Measurements from ENCODE around the gene CPT1C.
A peak's percentile ranks its signal among the peaks of the same experiment; 100 is the strongest.

Gene CPT1C

GRCh38 chr19:49752701-49753100 is 61.8 kb downstream of the CPT1C start:
- Histone ChIP-seq H3K27me3 (ENCODE audit: insufficient read depth, low read length) (no peaks in the 10 kb centered on the region), H3K36me3 (ENCODE audit: control insufficient read depth in 1 of 2, insufficient read depth in 2 of 2, low read length in 2 of 2) (peaks cover 0 to 3% of the 10 kb centered on the region in 2 experiments), H3K4me1 (ENCODE audit: control insufficient read depth in 1 of 2, insufficient read depth in 2 of 2, low read length in 2 of 2) (peaks cover 2 to 3% of the 10 kb centered on the region in 2 experiments), H3K9ac (ENCODE audit: low read length) (no peak overlapping the region), H2BK12ac (ENCODE audit: low read length) (no peak overlapping the region), H3K4ac (ENCODE audit: low read depth, low read length) (no peak overlapping the region), H2BK5ac (ENCODE audit: low read depth, low read length, poor library complexity) (no peak overlapping the region), H3K14ac (ENCODE audit: low read length) (no peak overlapping the region), H3K27ac (ENCODE audit: low read depth, low read length) (no peak overlapping the region), H2AFZ (ENCODE audit: insufficient read depth, low read length, poor library complexity) (no peak overlapping the region), H4K91ac (ENCODE audit: low read depth, low read length) (no peak overlapping the region), H3K9me3 (ENCODE audit: insufficient read depth, low read depth, low read length) (peaks cover 5% of the 10 kb centered on the region), H3K79me1 (ENCODE audit: low read length) (no peaks in the 10 kb centered on the region), H4K12ac (ENCODE audit: low read depth, low read length) (no peak overlapping the region), H3K4me2 (ENCODE audit: low read length) (no peak overlapping the region), H2BK120ac (ENCODE audit: insufficient read depth, low read length, poor library complexity) (no peak overlapping the region), H2AK5ac (ENCODE audit: low read length) (no peak overlapping the region), H3K23ac (ENCODE audit: low read length) (no peak overlapping the region), H3K79me2 (ENCODE audit: control insufficient read depth, insufficient read depth, low read length, poor library complexity) (no peaks in the 10 kb centered on the region), H4K8ac (ENCODE audit: low read depth, low read length) (no peak overlapping the region), H3K18ac (ENCODE audit: low read length) (no peak overlapping the region), H3K4me3 (ENCODE audit: low read depth, low read length) (no peak overlapping the region)
- no peak for DNase-seq
- no CpG with 5 or more reads among the region's 1 CpG for WGBS (ENCODE audit: extremely low coverage, insufficient coverage, insufficient read length)

DNA sequence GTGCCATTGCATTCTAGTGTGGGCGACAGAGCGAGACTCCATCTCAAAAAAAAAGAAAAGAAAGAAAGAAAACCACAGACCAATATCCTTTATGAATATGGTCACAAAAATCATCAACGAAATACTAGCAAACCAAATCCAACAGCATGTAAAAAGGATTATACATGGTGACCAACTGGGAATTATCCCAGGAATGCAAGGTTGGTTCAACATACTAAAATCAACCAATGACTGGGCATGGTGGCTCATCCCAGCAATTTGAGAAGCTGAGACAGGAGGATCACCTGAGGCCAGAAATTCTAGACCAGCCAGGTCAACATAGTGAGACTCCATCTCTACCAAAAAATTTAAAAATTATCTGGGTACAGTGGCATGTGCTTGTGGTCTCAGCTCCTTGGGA is 65.0 kb downstream of the CPT1C start:
- peaks cover 9 to 11% of the 10 kb centered on the region in 2 experiments for H3K4me1 ChIP-seq (ENCODE audit: control insufficient read depth in 1 of 2, insufficient read depth in 2 of 2, low read length in 2 of 2)
- H3K36me3 ChIP-seq (ENCODE audit: control insufficient read depth in 1 of 2, insufficient read depth in 2 of 2, low read length in 2 of 2): peaks cover 0 to 3% of the 10 kb centered on the region in 2 experiments
- H3K9me3 ChIP-seq (ENCODE audit: insufficient read depth, low read depth, low read length): peaks cover 5% of the 10 kb centered on the region
- no peak overlapping the region for H2BK5ac ChIP-seq (ENCODE audit: low read depth, low read length, poor library complexity)
- no peak overlapping the region for H3K23ac ChIP-seq (ENCODE audit: low read length)
- no peak overlapping the region for H2AFZ ChIP-seq (ENCODE audit: insufficient read depth, low read length, poor library complexity)
- H3K79me2 ChIP-seq (ENCODE audit: control insufficient read depth, insufficient read depth, low read length, poor library complexity): peaks cover 2% of the 10 kb centered on the region
- H3K4ac ChIP-seq (ENCODE audit: low read depth, low read length): no peak overlapping the region
- H3K4me3 ChIP-seq (ENCODE audit: low read depth, low read length): no peak overlapping the region
- H3K4me2 ChIP-seq (ENCODE audit: low read length): no peak overlapping the region
- no peak overlapping the region for H3K14ac ChIP-seq (ENCODE audit: low read length)
- no CpG with 5 or more reads among the region's 3 CpGs for WGBS (ENCODE audit: extremely low coverage, insufficient coverage, insufficient read length)
- H3K18ac ChIP-seq (ENCODE audit: low read length): no peak overlapping the region
- H4K12ac ChIP-seq (ENCODE audit: low read depth, low read length): no peak overlapping the region
- H3K9ac ChIP-seq (ENCODE audit: low read length): no peak overlapping the region
- peaks cover 4% of the 10 kb centered on the region for H3K79me1 ChIP-seq (ENCODE audit: low read length)
- no peak for DNase-seq
- H4K8ac ChIP-seq (ENCODE audit: low read depth, low read length): no peak overlapping the region
- no peaks in the 10 kb centered on the region for H3K27me3 ChIP-seq (ENCODE audit: insufficient read depth, low read length)
- H3K27ac ChIP-seq (ENCODE audit: low read depth, low read length): no peak overlapping the region
- no peak overlapping the region for H2AK5ac ChIP-seq (ENCODE audit: low read length)
- no peak overlapping the region for H4K91ac ChIP-seq (ENCODE audit: low read depth, low read length)
- H2BK12ac ChIP-seq (ENCODE audit: low read length): no peak overlapping the region
- no peak overlapping the region for H2BK120ac ChIP-seq (ENCODE audit: insufficient read depth, low read length, poor library complexity)

GRCh38 chr19:49758292-49758691 is 67.4 kb downstream of the CPT1C start:
- Histone ChIP-seq H2BK120ac (ENCODE audit: insufficient read depth, low read length, poor library complexity) (no peak overlapping the region), H3K4me3 (ENCODE audit: low read depth, low read length) (no peak overlapping the region), H2AFZ (ENCODE audit: insufficient read depth, low read length, poor library complexity) (peak overlapping the region; percentile 20), H3K27ac (ENCODE audit: low read depth, low read length) (no peak overlapping the region), H3K9ac (ENCODE audit: low read length) (no peak overlapping the region), H3K4ac (ENCODE audit: low read depth, low read length) (no peak overlapping the region), H4K91ac (ENCODE audit: low read depth, low read length) (peak overlapping the region; percentile 63), H3K4me1 (ENCODE audit: control insufficient read depth in 1 of 2, insufficient read depth in 2 of 2, low read length in 2 of 2) (peaks cover 11 to 19% of the 10 kb centered on the region in 2 experiments), H3K79me1 (ENCODE audit: low read length) (peaks cover 6% of the 10 kb centered on the region), H2BK5ac (ENCODE audit: low read depth, low read length, poor library complexity) (no peak overlapping the region), H3K14ac (ENCODE audit: low read length) (no peak overlapping the region), H3K18ac (ENCODE audit: low read length) (no peak overlapping the region), H3K9me3 (ENCODE audit: insufficient read depth, low read depth, low read length) (peaks cover 6% of the 10 kb centered on the region), H3K27me3 (ENCODE audit: insufficient read depth, low read length) (no peaks in the 10 kb centered on the region), H3K4me2 (ENCODE audit: low read length) (no peak overlapping the region), H3K36me3 (ENCODE audit: control insufficient read depth in 1 of 2, insufficient read depth in 2 of 2, low read length in 2 of 2) (peaks cover 0 to 3% of the 10 kb centered on the region in 2 experiments), H4K8ac (ENCODE audit: low read depth, low read length) (peak overlapping the region; percentile 57), H4K12ac (ENCODE audit: low read depth, low read length) (no peak overlapping the region), H2BK12ac (ENCODE audit: low read length) (peak overlapping the region; percentile 73), H3K79me2 (ENCODE audit: control insufficient read depth, insufficient read depth, low read length, poor library complexity) (peaks cover 2% of the 10 kb centered on the region), H3K23ac (ENCODE audit: low read length) (no peak overlapping the region), H2AK5ac (ENCODE audit: low read length) (no peak overlapping the region)
- no CpG with 5 or more reads among the region's 7 CpGs for WGBS (ENCODE audit: extremely low coverage, insufficient coverage, insufficient read length)
- DNase-seq: no peak

DNA sequence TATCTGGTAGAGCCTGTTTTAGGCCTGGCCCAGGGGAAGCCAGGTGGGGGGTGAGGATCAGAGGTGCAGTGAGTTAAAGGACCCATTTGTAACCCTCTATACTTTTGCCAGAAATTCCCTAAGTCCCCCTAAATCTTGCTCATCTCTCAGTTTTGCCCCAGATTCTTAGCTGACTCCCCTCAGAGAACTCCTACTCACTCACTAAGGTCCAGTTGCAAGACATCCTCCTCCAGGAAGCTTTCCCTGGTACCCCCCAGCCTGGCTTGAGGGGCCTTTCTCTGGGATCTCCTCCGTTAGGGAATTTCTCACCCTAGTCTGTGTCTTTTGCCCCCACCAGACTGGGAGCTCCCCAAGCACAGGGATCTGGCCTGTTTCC is 70.3 kb downstream of the CPT1C start:
- WGBS (ENCODE audit: extremely low coverage, insufficient coverage, insufficient read length): no CpG with 5 or more reads among the region's 1 CpG
- DNase-seq: no peak

More for the DNA sequence above, 70.3 kb downstream of the CPT1C start:
- no peak overlapping the region for H2AFZ ChIP-seq (ENCODE audit: insufficient read depth, low read length, poor library complexity)
- H4K12ac ChIP-seq (ENCODE audit: low read depth, low read length): no peak overlapping the region
- H3K4me3 ChIP-seq (ENCODE audit: low read depth, low read length): no peak overlapping the region
- H2BK12ac ChIP-seq (ENCODE audit: low read length): peak overlapping the region; percentile 88
- H3K27me3 ChIP-seq (ENCODE audit: insufficient read depth, low read length): no peaks in the 10 kb centered on the region
- H3K4ac ChIP-seq (ENCODE audit: low read depth, low read length): no peak overlapping the region
- peak overlapping the region; percentile 26 for H2BK5ac ChIP-seq (ENCODE audit: low read depth, low read length, poor library complexity)
- H3K27ac ChIP-seq (ENCODE audit: low read depth, low read length): no peak overlapping the region
- no peak overlapping the region for H3K18ac ChIP-seq (ENCODE audit: low read length)
- no peak overlapping the region for H3K14ac ChIP-seq (ENCODE audit: low read length)
- no peaks in the 10 kb centered on the region for H3K36me3 ChIP-seq (ENCODE audit: control insufficient read depth in 1 of 2, insufficient read depth in 2 of 2, low read length in 2 of 2)
- peaks cover 2% of the 10 kb centered on the region for H3K9me3 ChIP-seq (ENCODE audit: insufficient read depth, low read depth, low read length)
- H4K91ac ChIP-seq (ENCODE audit: low read depth, low read length): peak overlapping the region; percentile 65
- H3K4me2 ChIP-seq (ENCODE audit: low read length): no peak overlapping the region
- H3K4me1 ChIP-seq (ENCODE audit: control insufficient read depth in 1 of 2, insufficient read depth in 2 of 2, low read length in 2 of 2): peaks cover 11 to 19% of the 10 kb centered on the region in 2 experiments
- peak overlapping the region; percentile 57 for H2BK120ac ChIP-seq (ENCODE audit: insufficient read depth, low read length, poor library complexity)
- H3K23ac ChIP-seq (ENCODE audit: low read length): no peak overlapping the region
- H3K79me1 ChIP-seq (ENCODE audit: low read length): peaks cover 12% of the 10 kb centered on the region
- H4K8ac ChIP-seq (ENCODE audit: low read depth, low read length): peak overlapping the region; percentile 21
- peaks cover 2% of the 10 kb centered on the region for H3K79me2 ChIP-seq (ENCODE audit: control insufficient read depth, insufficient read depth, low read length, poor library complexity)
- H3K9ac ChIP-seq (ENCODE audit: low read length): no peak overlapping the region
- H2AK5ac ChIP-seq (ENCODE audit: low read length): no peak overlapping the region
